A549 (cell line): ENCODE measurements around the gene TEAD4.

Experiments used
- CBX8 ChIP-seq: fragments of 200-600 bp; sonication (generic); IDR thresholded peaks from 2 replicates; pipeline ENCODE4 v1.6.1; 2016
- EHMT2 ChIP-seq: fragments of 200-600 bp; sonication (generic); IDR thresholded peaks from 2 replicates; pipeline ENCODE4 v1.6.1; 2016; ENCODE audit warnings: antibody characterized with exemption, low read depth, mild to moderate bottlenecking, moderate library complexity
- EP300 ChIP-seq, 2 experiments: fragments of >200 bp; sonication (Bioruptor Twin); formaldehyde crosslinking; IDR thresholded peaks; 2 replicates in 1 of 2; 3 replicates in 1 of 2; pipeline ENCODE4 v1.6.1; 2016 to 2017
- ESRRA ChIP-seq: fragments of 150-350 bp; IDR thresholded peaks from 2 replicates; pipeline ENCODE4 v1.6.1; 2014; ENCODE audit warnings: mild to moderate bottlenecking, low read length, borderline replicate concordance
- NPAS2 ChIP-seq: fragments of 250-450 bp; sonication (Bioruptor Pico); IDR thresholded peaks from 2 replicates; pipeline ENCODE4 v1.8.0; 2022; ENCODE audit warnings: mild to moderate bottlenecking, moderate library complexity, borderline replicate concordance
- PHF8 ChIP-seq: fragments of 200-600 bp; sonication (generic); IDR thresholded peaks from 2 replicates; pipeline ENCODE4 v1.6.1; 2016; ENCODE audit warnings: low read depth, mild to moderate bottlenecking, antibody characterized with exemption, moderate library complexity, borderline replicate concordance
- POLR2A ChIP-seq: IDR thresholded peaks from 2 replicates; pipeline ENCODE4 v1.6.1; 2012; ENCODE audit warnings: mild to moderate bottlenecking, low read length
- RAD21 ChIP-seq, 2 experiments: fragments of >200 bp in 1 of 2; sonication (Bioruptor Twin) in 1 of 2; formaldehyde crosslinking in 1 of 2; IDR thresholded peaks in 1 of 2; conservative IDR thresholded peaks in 1 of 2; 2 replicates in 1 of 2; 3 replicates in 1 of 2; pipeline ENCODE4 v1.6.1; 2012 to 2018; ENCODE audit warnings: inconsistent platforms in 1 of 2
- RFX5 ChIP-seq: fragments of 450-650 bp; IDR thresholded peaks from 2 replicates; pipeline ENCODE4 v1.7.1; 2014; ENCODE audit warnings: antibody characterized with exemption, mild to moderate bottlenecking, moderate library complexity
- SMC3 ChIP-seq: fragments of >200 bp; sonication (Bioruptor Twin); formaldehyde crosslinking; IDR thresholded peaks from 3 replicates; pipeline ENCODE4 v1.6.1; 2018; ENCODE audit warnings: inconsistent platforms
- ZC3H11A ChIP-seq: fragments of 450-650 bp; IDR thresholded peaks from 2 replicates; pipeline ENCODE4 v1.6.1; 2014; ENCODE audit warnings: antibody characterized with exemption, mild to moderate bottlenecking
- TF ChIP-seq, protein P1 (sequence below): fragments of 200-600 bp; sonication (generic); IDR thresholded peaks from 2 replicates; pipeline ENCODE4 v1.6.1; 2016; ENCODE audit warnings: antibody characterized with exemption, mild to moderate bottlenecking, moderate library complexity
- TF ChIP-seq, protein P2 (sequence below): fragments of >200 bp; sonication (Bioruptor Twin); formaldehyde crosslinking; IDR thresholded peaks from 3 replicates; pipeline ENCODE4 v1.5.1; 2016
- TF ChIP-seq, protein P3 (sequence below): IDR thresholded peaks from 2 replicates; pipeline ENCODE4 v1.6.1; 2012

DNA sequence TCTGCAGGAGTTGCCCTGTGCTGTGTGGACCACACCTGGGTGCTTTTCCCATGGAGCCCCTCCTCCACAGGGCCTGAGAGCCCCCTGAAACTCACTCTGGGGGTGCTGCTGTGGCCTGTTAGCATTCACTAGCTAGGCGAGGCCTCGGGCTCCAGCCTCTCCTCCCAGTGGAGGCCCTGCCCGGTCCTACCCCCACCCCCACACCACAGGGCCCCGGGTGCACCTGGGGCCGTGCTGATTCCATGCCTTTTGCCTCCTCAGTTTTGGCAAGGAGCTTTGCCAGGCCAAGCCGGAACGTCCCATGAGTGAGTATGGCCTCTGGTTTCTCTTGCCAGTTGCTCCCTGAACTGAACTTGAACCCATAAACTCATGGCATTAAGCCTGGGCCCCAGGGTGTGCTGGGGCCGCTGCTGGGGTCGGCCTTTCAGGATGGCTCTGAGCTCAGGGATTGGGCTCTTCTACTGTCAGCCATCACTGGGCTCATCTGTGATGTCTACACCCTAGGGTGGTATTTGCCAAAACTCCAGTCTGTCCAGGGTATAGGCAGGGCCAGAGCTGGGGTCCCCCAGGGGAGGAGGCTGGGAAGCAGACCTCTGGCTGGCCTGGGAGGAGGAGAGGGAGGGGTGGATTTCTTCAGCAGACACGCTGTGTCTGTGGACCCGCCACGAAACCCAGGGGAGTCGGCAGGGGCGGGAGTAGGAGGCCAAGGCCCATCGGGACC, 59.2 kb downstream of the TEAD4 start:
- no peak for TF ChIP-seq ESRRA
- no peak for TF ChIP-seq EHMT2
- no peak for TF ChIP-seq POLR2A
- TF ChIP-seq, protein P1, sequence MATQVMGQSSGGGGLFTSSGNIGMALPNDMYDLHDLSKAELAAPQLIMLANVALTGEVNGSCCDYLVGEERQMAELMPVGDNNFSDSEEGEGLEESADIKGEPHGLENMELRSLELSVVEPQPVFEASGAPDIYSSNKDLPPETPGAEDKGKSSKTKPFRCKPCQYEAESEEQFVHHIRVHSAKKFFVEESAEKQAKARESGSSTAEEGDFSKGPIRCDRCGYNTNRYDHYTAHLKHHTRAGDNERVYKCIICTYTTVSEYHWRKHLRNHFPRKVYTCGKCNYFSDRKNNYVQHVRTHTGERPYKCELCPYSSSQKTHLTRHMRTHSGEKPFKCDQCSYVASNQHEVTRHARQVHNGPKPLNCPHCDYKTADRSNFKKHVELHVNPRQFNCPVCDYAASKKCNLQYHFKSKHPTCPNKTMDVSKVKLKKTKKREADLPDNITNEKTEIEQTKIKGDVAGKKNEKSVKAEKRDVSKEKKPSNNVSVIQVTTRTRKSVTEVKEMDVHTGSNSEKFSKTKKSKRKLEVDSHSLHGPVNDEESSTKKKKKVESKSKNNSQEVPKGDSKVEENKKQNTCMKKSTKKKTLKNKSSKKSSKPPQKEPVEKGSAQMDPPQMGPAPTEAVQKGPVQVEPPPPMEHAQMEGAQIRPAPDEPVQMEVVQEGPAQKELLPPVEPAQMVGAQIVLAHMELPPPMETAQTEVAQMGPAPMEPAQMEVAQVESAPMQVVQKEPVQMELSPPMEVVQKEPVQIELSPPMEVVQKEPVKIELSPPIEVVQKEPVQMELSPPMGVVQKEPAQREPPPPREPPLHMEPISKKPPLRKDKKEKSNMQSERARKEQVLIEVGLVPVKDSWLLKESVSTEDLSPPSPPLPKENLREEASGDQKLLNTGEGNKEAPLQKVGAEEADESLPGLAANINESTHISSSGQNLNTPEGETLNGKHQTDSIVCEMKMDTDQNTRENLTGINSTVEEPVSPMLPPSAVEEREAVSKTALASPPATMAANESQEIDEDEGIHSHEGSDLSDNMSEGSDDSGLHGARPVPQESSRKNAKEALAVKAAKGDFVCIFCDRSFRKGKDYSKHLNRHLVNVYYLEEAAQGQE = no peak
- no peak for TF ChIP-seq RAD21 (conservative IDR thresholded peaks at IDR 0.05 in 1 of 2, IDR thresholded peaks at IDR 0.05 in 1 of 2)
- no peak for TF ChIP-seq NPAS2 (CRISPR knock-in tag)
- TF ChIP-seq, protein P2, sequence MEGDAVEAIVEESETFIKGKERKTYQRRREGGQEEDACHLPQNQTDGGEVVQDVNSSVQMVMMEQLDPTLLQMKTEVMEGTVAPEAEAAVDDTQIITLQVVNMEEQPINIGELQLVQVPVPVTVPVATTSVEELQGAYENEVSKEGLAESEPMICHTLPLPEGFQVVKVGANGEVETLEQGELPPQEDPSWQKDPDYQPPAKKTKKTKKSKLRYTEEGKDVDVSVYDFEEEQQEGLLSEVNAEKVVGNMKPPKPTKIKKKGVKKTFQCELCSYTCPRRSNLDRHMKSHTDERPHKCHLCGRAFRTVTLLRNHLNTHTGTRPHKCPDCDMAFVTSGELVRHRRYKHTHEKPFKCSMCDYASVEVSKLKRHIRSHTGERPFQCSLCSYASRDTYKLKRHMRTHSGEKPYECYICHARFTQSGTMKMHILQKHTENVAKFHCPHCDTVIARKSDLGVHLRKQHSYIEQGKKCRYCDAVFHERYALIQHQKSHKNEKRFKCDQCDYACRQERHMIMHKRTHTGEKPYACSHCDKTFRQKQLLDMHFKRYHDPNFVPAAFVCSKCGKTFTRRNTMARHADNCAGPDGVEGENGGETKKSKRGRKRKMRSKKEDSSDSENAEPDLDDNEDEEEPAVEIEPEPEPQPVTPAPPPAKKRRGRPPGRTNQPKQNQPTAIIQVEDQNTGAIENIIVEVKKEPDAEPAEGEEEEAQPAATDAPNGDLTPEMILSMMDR = no peak
- no peak for TF ChIP-seq SMC3
- no peak for TF ChIP-seq PHF8
- TF ChIP-seq, protein P3, sequence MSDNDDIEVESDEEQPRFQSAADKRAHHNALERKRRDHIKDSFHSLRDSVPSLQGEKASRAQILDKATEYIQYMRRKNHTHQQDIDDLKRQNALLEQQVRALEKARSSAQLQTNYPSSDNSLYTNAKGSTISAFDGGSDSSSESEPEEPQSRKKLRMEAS = no peak
- no peak for TF ChIP-seq EP300 (IDR thresholded peaks at IDR 0.05)
- no peak for TF ChIP-seq RFX5
- TF ChIP-seq CBX8 = no peak
- no peak for TF ChIP-seq ZC3H11A
